SK-N-SH treated with all-trans-retinoic acid at 6 μM for 48 hours (cell line): ENCODE results near the gene MYPN.

ENCODE experiments used
- ARNTL ChIP-seq: fragments of 450-650 bp; formaldehyde crosslinking; IDR thresholded peaks from 2 replicates; pipeline ENCODE4 v1.5.0; 2020; ENCODE audit warnings: low read depth, mild to moderate bottlenecking, moderate library complexity, borderline replicate concordance
- CREB5 ChIP-seq: fragments of 250-450 bp; sonication (Bioruptor Pico); IDR thresholded peaks from 2 replicates; pipeline ENCODE4 v1.5.1; 2020; ENCODE audit warnings: low read depth, mild to moderate bottlenecking, moderate library complexity
- GLIS3 ChIP-seq: fragments of 250-450 bp; sonication (Bioruptor Pico); IDR thresholded peaks from 2 replicates; pipeline ENCODE4 v1.5.0; 2020; ENCODE audit warnings: mild to moderate bottlenecking, moderate library complexity
- PATZ1 ChIP-seq: fragments of 250-450 bp; sonication (Bioruptor Pico); IDR thresholded peaks from 2 replicates; pipeline ENCODE4 v1.8.0; 2020; ENCODE audit warnings: mild to moderate bottlenecking, moderate library complexity, borderline replicate concordance
- PPARA ChIP-seq: fragments of 250-450 bp; sonication (Bioruptor Pico); IDR thresholded peaks from 2 replicates; pipeline ENCODE4 v1.5.0; 2020; ENCODE audit warnings: mild to moderate bottlenecking, borderline replicate concordance
- RARB ChIP-seq: fragments of 250-450 bp; sonication (Bioruptor Pico); IDR thresholded peaks from 2 replicates; pipeline ENCODE4 v1.8.0; 2021; ENCODE audit warnings: mild to moderate bottlenecking, moderate library complexity
- SNAI2 ChIP-seq: fragments of 250-450 bp; sonication (Bioruptor Pico); IDR thresholded peaks from 2 replicates; pipeline ENCODE4 v1.5.0; 2020; ENCODE audit warnings: mild to moderate bottlenecking, moderate library complexity
- ZC3H10 ChIP-seq: fragments of 250-450 bp; sonication (Bioruptor Pico); IDR thresholded peaks from 2 replicates; pipeline ENCODE4 v1.5.1; 2021; ENCODE audit warnings: mild to moderate bottlenecking, moderate library complexity
- ZFP30 ChIP-seq: fragments of 450-650 bp; formaldehyde crosslinking; IDR thresholded peaks from 2 replicates; pipeline ENCODE4 v1.5.0; 2022; ENCODE audit warnings: mild to moderate bottlenecking, moderate library complexity
- ZNF70 ChIP-seq: fragments of 450-650 bp; formaldehyde crosslinking; IDR thresholded peaks from 2 replicates; pipeline ENCODE4 v1.5.0; 2020; ENCODE audit warnings: mild to moderate bottlenecking, moderate library complexity

- no peak for TF ChIP-seq RARB
- TF ChIP-seq GLIS3 (CRISPR knock-in tag), result no peak
- TF ChIP-seq ZFP30 (CRISPR knock-in tag), result no peak
- no peak for TF ChIP-seq PATZ1 (CRISPR knock-in tag)
- no peak for TF ChIP-seq ARNTL (CRISPR knock-in tag)
- TF ChIP-seq ZNF70, result no peak
- TF ChIP-seq PPARA (CRISPR knock-in tag), result no peak
- TF ChIP-seq SNAI2 (CRISPR knock-in tag), result no peak
- no peak for TF ChIP-seq CREB5 (CRISPR knock-in tag)
- TF ChIP-seq ZC3H10 (CRISPR knock-in tag), result no peak
Observed at GRCh38 chr10:68067508-68067907, 41.8 kb upstream of the MYPN start.
